ENCODE data around the gene C5orf46.
"Not testable (repeated sequence)": the region's sequence is repeated elsewhere in the genome, so short reads cannot be mapped to it uniquely, and the experiment has no call there.

Gene C5orf46

GRCh38 chr5:147906326-147907095, at the start of gene C5orf46:
C5orf46 (minus strand) TSS chr5:147906538; CDS start chr5:147906501, 37 bp downstream.
- DNase-seq (ENCODE audit: low read depth in 3 of 3, low spot score in 1 of 3), result no peak

GRCh38 chr5:147954971-147955370, 48.6 kb upstream of the C5orf46 start:
- no peak for DNase-seq (ENCODE audit: low read depth in 3 of 3, low spot score in 1 of 3)

- DNase-seq (ENCODE audit: low read depth in 3 of 3, low spot score in 1 of 3), result no peak
Observed at GRCh38 chr5:147949711-147950573, 43.6 kb upstream of the C5orf46 start.

DNA sequence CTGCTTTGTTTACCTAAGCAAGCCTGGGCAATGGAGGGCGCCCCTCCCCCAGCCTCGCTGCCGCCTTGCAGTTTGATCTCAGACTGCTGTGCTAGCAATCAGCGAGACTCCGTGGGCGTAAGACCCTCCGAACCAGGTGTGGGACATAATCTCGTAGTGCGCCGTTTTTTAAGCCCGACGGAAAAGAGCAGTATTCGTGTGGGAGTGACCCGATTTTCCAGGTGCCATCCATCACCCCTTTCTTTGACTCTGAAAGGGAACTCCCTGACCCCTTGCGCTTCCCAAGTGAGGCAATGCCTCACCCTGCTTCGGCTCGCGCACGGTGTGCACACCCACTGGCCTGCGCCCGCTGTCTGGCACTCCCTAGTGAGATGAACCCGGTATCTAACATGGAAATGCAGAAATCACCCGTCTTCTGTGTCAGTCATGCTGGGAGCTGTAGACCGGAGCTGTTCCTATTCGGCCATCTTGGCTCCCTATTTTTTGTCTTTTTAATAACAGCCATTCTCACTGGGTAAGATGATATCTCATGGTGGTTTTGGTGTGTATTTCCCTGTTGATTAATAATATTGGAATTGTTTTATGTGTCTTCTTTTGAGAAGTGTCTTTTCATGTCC, 40.4 kb upstream of the C5orf46 start:
- not testable (repeated sequence) for DNase-seq (ENCODE audit: low read depth in 3 of 3, low spot score in 1 of 3)

DNA sequence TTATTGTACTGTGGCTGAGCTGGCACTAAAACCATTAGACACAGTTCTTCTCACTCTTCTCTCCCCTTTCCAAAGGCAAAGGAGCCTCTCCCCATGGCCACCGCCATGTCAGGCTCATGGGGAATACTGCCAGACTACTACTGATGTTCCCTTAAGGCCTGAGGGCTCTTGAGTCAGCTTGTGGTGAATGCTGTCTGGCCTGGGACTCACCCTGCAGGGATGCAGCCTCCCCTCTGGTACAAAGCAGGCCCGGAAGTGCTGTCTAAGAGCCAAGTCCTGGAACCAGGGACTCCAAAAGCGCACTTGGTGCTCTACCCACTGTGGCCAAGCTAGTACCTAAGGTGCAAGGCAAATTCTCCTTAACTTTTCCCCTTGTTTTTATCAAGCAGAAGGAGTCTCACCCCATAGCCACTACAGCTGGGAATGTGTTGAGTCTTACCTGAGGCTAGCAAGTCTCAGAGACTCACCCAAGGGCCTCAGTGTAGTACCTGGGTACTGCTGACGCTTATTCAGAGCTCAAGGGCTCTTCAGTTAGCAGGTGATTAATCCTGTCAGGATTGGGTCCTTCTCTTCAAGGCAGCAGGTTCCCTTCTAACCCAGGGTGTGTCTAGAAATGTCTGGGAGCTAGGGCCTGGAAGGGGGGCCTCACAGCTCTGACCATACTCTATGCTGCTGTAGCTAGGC, 33.2 kb upstream of the C5orf46 start:
- DNase-seq (ENCODE audit: low read depth in 3 of 3, low spot score in 1 of 3), result no peak

DNA sequence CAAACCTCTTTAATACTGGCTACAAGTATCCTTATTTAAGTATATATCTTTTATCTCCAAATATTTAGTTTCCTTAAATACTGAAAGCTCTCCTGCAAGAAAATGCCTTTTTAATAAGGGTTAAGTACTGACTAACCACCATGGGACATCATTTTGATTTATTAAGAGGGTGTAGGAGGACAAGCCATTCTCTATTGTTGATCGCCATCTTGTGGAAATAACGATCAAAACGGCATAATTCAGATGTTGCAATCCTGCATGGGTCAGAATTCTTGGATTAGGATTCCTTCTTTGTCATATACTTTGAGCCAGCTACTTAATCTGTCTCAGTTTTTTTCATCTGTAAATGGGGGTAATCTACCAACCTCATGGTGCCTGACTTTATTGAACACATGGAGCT, 28.7 kb upstream of the C5orf46 start:
- DNase-seq (ENCODE audit: low read depth in 3 of 3, low spot score in 1 of 3), result no peak

DNA sequence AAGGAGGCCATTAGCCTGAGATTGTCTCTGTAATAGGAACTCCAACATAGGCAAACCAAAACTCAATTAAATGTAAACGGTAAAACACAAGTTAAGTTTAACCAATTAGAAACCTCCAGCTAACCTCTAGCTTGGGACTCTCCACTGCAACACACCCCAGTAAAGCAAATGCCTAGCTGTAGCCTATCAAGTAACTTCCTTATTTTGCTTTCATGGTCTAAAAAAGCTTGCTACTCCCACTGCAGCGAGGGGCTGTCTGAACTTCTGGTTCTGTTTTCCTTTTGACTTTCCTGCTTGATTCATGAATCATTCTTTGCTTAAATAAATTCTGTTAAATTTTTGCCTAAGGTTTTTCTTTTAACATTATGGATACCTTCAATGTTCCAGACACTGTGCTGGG, 24.4 kb upstream of the C5orf46 start:
- DNase-seq (ENCODE audit: low read depth in 3 of 3, low spot score in 1 of 3), result no peak

DNA sequence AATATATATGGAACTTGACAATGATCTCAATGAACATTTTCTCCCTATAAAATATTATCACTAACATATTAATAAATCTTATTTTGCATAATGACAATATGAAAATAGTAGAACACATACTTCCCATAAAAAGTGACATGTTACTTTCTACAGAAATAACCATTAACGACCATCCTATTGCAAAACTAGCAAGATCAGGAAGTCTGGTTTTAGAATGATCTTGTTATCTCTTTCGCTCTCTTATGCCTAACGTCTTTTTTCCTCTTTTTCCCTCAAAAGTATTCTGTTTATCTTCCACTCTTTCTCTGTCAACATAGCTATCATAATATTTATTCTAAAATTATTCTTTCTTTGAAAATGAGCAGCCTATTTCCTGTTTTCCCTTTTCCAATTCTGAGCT, 21.6 kb upstream of the C5orf46 start:
- no peak for DNase-seq (ENCODE audit: low read depth in 3 of 3, low spot score in 1 of 3)

DNA sequence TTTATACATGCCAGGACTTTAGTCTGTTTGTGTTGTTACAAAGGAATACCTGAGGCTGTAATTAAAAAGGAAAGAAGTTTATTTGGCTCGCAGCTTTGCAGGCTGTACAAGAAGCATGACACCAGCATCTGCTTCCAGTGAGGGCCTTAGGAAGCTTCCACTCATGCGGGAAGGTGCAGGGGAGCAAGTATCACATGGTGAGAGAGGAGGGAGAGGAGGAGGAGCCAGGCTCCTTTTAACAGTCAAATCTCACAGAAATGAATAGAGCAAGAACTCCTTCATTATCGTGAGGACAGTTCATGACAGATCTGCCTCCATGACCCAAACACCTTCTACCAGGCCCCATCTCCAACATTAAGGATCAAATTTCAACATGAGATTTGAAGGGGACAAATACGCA, 18.7 kb upstream of the C5orf46 start:
- DNase-seq (ENCODE audit: low read depth in 3 of 3, low spot score in 1 of 3), result no peak

- no peak for DNase-seq (ENCODE audit: low read depth in 3 of 3, low spot score in 1 of 3)
Observed at GRCh38 chr5:147921136-147921535, 14.8 kb upstream of the C5orf46 start.

GRCh38 chr5:147920420-147921030, 14.2 kb upstream of the C5orf46 start:
- no peak for DNase-seq (ENCODE audit: low read depth in 3 of 3, low spot score in 1 of 3)

DNA sequence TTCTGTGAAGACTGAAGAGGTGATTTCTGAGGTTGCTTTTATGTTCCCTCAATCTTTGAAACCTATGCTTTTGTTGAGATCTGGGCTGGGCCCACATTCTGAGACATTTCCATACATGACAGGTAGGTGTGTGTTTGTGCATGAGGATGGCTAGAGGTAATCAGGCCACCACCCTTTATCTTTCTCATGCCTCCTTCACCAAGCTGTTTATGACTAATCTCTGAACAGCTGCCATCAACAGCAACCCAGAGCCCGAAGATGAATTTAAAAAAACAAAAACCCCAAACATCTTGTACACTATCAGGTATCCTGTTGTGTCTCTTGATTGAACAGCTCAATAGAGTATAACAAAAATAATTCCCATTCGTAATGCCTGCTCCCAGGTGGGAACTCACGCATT, 12.6 kb upstream of the C5orf46 start:
- no peak for DNase-seq (ENCODE audit: low read depth in 3 of 3, low spot score in 1 of 3)

- DNase-seq (ENCODE audit: low read depth in 3 of 3, low spot score in 1 of 3), result no peak
Observed at GRCh38 chr5:147918101-147918685, 11.9 kb upstream of the C5orf46 start.

DNA sequence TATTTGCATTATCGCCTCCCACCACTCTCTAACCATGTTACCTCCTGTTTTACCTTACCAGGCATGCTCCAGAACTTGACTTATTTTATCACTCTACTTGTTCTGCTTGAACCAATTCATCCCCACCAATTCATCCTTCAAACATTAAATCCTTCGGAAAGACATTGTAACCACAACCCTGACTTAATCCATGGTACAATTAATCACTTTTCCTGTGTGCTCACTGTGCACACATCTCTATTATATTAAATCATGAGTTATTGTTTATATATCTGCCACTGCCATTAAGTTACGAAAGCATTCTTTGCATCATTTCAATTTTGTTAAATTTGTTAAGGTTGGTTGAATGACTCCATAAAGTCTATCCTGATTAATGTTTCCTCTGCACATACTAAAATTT, 7.4 kb upstream of the C5orf46 start:
- no peak for DNase-seq (ENCODE audit: low read depth in 3 of 3, low spot score in 1 of 3)

DNA sequence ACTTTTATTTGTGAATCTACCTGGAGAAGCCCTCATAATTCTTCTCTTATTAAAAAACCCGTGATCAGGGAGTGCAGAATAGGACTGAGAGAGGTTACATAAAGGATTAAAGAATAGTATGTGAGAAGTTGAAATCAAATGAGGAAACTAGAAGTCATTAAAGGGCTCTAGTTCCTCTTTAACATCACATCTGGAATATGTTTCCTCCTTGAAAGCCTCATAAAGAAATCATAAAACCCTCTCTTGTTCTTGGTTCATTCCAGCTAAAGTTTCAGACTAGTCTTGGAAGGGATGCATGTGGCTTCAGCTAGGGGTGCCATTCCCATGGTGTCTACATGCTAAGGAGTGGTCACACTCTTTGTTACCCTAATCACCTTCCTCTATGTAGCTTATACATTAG, 5.7 kb upstream of the C5orf46 start:
- no peak for DNase-seq (ENCODE audit: low read depth in 3 of 3, low spot score in 1 of 3)

DNA sequence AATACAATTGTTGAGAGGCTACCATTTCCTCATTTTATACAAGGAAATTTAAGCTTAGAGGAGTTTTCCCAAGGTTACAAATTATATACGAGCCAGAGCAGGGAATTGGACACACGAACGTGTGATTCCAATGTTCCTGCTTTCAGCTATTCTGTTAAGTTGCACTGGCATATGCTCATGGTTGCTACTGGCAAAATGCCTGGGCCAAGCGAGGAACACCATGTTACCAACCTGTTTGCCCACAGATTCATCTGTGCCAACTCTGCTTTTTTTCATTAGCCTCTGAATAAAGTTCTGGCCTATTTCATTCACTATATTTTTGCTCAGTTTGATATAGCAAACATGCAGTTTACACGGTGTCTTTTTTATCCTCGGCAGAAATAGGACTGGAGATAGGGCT, 5.1 kb upstream of the C5orf46 start:
- DNase-seq (ENCODE audit: low read depth in 3 of 3, low spot score in 1 of 3), result no peak

GRCh38 chr5:147904110-147904509, 2.2 kb downstream of the C5orf46 start:
- DNase-seq (ENCODE audit: low read depth in 3 of 3, low spot score in 1 of 3), result no peak

DNA sequence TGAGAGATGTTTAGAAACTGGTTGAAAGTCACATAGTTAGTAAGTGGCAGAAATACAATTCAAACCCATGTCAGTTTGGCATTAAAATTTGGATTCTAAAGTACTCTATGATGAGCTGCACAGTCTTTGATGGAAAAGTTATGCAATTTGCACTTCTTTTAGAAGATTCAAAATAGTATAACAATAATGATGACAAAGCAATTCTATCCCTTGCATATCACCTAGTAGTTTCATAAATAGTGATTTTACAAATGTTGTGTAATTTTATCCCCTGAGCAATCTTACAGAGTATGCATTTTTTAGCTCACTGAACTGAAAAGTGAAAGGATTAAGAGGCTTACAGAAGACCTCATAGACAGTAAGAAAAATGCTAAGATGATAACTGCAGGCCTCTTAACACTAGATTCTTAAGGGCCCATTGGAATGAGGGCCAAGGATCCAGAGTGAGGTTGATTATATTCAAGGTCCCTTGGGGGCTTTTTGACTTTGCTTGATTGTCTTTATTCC, 3.7 kb downstream of the C5orf46 start:
- DNase-seq (ENCODE audit: low read depth in 3 of 3, low spot score in 1 of 3), result no peak

- no peak for DNase-seq (ENCODE audit: low read depth in 3 of 3, low spot score in 1 of 3)
Observed at GRCh38 chr5:147901599-147902039, 4.7 kb downstream of the C5orf46 start.

DNA sequence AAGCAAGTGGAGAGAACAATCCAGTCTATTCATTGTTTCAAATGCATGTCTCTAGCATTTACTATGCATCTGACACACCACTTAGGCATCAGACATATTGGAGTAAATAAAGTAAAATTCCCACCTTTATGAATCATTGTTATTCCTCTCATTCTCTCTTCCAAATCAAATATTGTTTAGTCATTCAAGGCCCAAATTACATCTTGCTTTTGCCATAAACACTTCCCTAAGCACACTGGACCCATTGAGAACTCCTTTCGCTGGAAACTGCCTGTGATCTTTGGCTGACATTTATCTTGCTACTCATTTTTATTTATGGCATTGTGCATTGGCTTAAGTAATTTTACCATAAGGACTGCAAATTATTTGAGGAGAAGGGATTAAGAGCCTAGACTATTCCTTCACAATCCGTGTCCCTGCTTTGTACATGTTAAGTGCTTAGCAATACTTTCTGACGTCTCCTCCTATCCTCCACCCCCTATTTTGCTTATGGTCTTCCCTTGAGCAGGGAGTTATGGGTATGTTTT, 7.4 kb downstream of the C5orf46 start:
- no peak for DNase-seq (ENCODE audit: low read depth in 3 of 3, low spot score in 1 of 3)

Data from stimulated activated CD4-positive, alpha-beta T cell treated with anti-CD3 and anti-CD28 coated beads, TNF-alpha, amount 100 ng/mL, for 1 hour (primary cell).